A549 (cell line): ENCODE measurements around the gene PRDX2. TPM values are rescaled to one million over a fixed set of nuclear protein-coding genes. Genes with fewer than 3 reads are reported as not detected.

Source experiments
- ATAC-seq, 2 experiments: fragments of 200-7000 bp in 1 of 2; fragments of >200 bp in 1 of 2; cut with Nextera tagmentation in 1 of 2; cut with Tn5 transposase in 1 of 2; 3 replicates each; pipeline versions ENCODE4 v1.8.0 to v1.9.1; 2018 to 2020; ENCODE audit warnings: mild to moderate bottlenecking in 1 of 2, moderate library complexity in 1 of 2
- CTCF ChIA-PET: fragments of 300-600 bp; sonication (Branson Sonifier 250); formaldehyde crosslinking; extraction: SDS; loops from one replicate; lab custom pipeline; 2021; ENCODE audit warnings: antibody characterized with exemption, inconsistent platforms; lab: Yijun Ruan, JAX
- POLR2A ChIA-PET: fragments of 350-600 bp; formaldehyde crosslinking; extraction: SDS; loops from one replicate; lab custom pipeline; 2021; ENCODE audit warnings: antibody characterized with exemption, inconsistent platforms; lab: Yijun Ruan, JAX
- DNase-seq, 2 experiments: peaks; one replicate each; pipeline versions ENCODE4 v3.0.0 to v3.0.0-alpha.2; 2011 to 2016; ENCODE audit warnings: low read depth in 1 of 2, low spot score in 1 of 2
- FAIRE-seq: peaks from 2 replicates; lab custom pipeline; 2011; peaks lifted over from hg19 to GRCh38; lab: Jason Lieb, UNC
- H3K27ac ChIP-seq, 2 experiments: fragments of >200 bp; sonication (Bioruptor Twin); formaldehyde crosslinking; 3 replicates each; pipeline ENCODE4 v1.5.1; 2016 to 2017
- H3K4me1 ChIP-seq: fragments of >200 bp; sonication (Bioruptor Twin); formaldehyde crosslinking; 3 replicates; pipeline ENCODE4 v1.6.1; 2016
- H3K4me2 ChIP-seq: fragments of >200 bp; sonication (Bioruptor Twin); formaldehyde crosslinking; 3 replicates; pipeline ENCODE4 v1.6.1; 2016
- H3K4me3 ChIP-seq: fragments of >200 bp; sonication (Bioruptor Twin); formaldehyde crosslinking; 3 replicates; pipeline ENCODE4 v1.5.1; 2016
- H3K9me3 ChIP-seq: fragments of >200 bp; sonication (Bioruptor Twin); formaldehyde crosslinking; 3 replicates; pipeline ENCODE4 v1.6.1; 2016
- ATOH8 ChIP-seq: fragments of 250-450 bp; sonication (Bioruptor Pico); IDR thresholded peaks from 2 replicates; pipeline ENCODE4 v1.5.0; 2020; ENCODE audit warnings: low read depth, mild to moderate bottlenecking, moderate library complexity
- BCL3 ChIP-seq: fragments of >200 bp; sonication (Bioruptor Twin); formaldehyde crosslinking; IDR thresholded peaks from 3 replicates; pipeline ENCODE4 v1.6.1; 2016
- CBX2 ChIP-seq: fragments of 200-600 bp; sonication (generic); IDR thresholded peaks from 2 replicates; pipeline ENCODE4 v1.6.1; 2016; ENCODE audit warnings: low read depth, mild to moderate bottlenecking, borderline replicate concordance
- CBX8 ChIP-seq: fragments of 200-600 bp; sonication (generic); IDR thresholded peaks from 2 replicates; pipeline ENCODE4 v1.6.1; 2016
- CEBPB ChIP-seq, 2 experiments: fragments of >200 bp in 1 of 2; sonication (Bioruptor Twin) in 1 of 2; formaldehyde crosslinking in 1 of 2; IDR thresholded peaks; 2 replicates each; pipeline ENCODE4 v1.6.1; 2012 to 2016
- CHD4 ChIP-seq: fragments of 200-600 bp; sonication (generic); IDR thresholded peaks from 2 replicates; pipeline ENCODE4 v1.6.1; 2016; ENCODE audit warnings: antibody characterized with exemption, mild to moderate bottlenecking, borderline replicate concordance
- EHF ChIP-seq: fragments of 250-450 bp; sonication (Bioruptor Pico); IDR thresholded peaks from 2 replicates; pipeline ENCODE4 v1.5.0; 2020; ENCODE audit warnings: mild to moderate bottlenecking
- EP300 ChIP-seq, 2 experiments: fragments of >200 bp; sonication (Bioruptor Twin); formaldehyde crosslinking; IDR thresholded peaks; 2 replicates in 1 of 2; 3 replicates in 1 of 2; pipeline ENCODE4 v1.6.1; 2016 to 2017
- ESRRA ChIP-seq: fragments of 150-350 bp; IDR thresholded peaks from 2 replicates; pipeline ENCODE4 v1.6.1; 2014; ENCODE audit warnings: mild to moderate bottlenecking, low read length, borderline replicate concordance
- FOSL2 ChIP-seq, 2 experiments: fragments of 450-650 bp in 1 of 2; fragments of >200 bp in 1 of 2; sonication (Bioruptor Twin) in 1 of 2; formaldehyde crosslinking; IDR thresholded peaks; 2 replicates each; pipeline versions ENCODE4 v1.5.0 to v1.6.1; 2016 to 2020; ENCODE audit warnings: mild to moderate bottlenecking in 1 of 2, moderate library complexity in 1 of 2
- FOXS1 ChIP-seq: fragments of 250-450 bp; sonication (Bioruptor Pico); IDR thresholded peaks from 2 replicates; pipeline ENCODE4 v1.5.0; 2020; ENCODE audit warnings: mild to moderate bottlenecking, moderate library complexity
- HES2 ChIP-seq: fragments of >200 bp; sonication (Bioruptor Twin); formaldehyde crosslinking; IDR thresholded peaks from 2 replicates; pipeline ENCODE4 v1.6.1; 2016
- HEYL ChIP-seq: fragments of 250-450 bp; sonication (Bioruptor Pico); IDR thresholded peaks from 2 replicates; pipeline ENCODE4 v1.8.0; 2021; ENCODE audit warnings: mild to moderate bottlenecking, moderate library complexity
- HOXA7 ChIP-seq: fragments of 250-450 bp; sonication (Bioruptor Pico); IDR thresholded peaks from 2 replicates; pipeline ENCODE4 v1.5.0; 2020; ENCODE audit warnings: mild to moderate bottlenecking, moderate library complexity
- HOXB13 ChIP-seq: fragments of 250-450 bp; sonication (Bioruptor Pico); IDR thresholded peaks from 2 replicates; pipeline ENCODE4 v1.5.0; 2020; ENCODE audit warnings: low read depth, mild to moderate bottlenecking, moderate library complexity
- JUN ChIP-seq, 2 experiments: fragments of >200 bp; sonication (Bioruptor Twin); formaldehyde crosslinking; IDR thresholded peaks; 2 replicates in 1 of 2; 3 replicates in 1 of 2; pipeline ENCODE4 v1.6.1; 2016 to 2017
- MAFK ChIP-seq: fragments of 450-650 bp; IDR thresholded peaks from 2 replicates; pipeline ENCODE4 v1.6.1; 2014; ENCODE audit not compliant: partially characterized antibody
- MAZ ChIP-seq: fragments of 150-350 bp; IDR thresholded peaks from 2 replicates; pipeline ENCODE4 v1.6.1; 2014; ENCODE audit warnings: antibody characterized with exemption, low read depth, low read length, borderline replicate concordance
- MYC ChIP-seq: IDR thresholded peaks from 2 replicates; pipeline ENCODE4 v1.6.1; 2012; ENCODE audit warnings: mild to moderate bottlenecking, inconsistent platforms, low read length, improper control_type of control experiment, borderline replicate concordance
- RNF2 ChIP-seq: fragments of 200-600 bp; sonication (generic); IDR thresholded peaks from 2 replicates; pipeline ENCODE4 v1.6.1; 2016; ENCODE audit warnings: low read depth, mild to moderate bottlenecking, antibody characterized with exemption, moderate library complexity, borderline replicate concordance
- SREBF2 ChIP-seq: fragments of 450-650 bp; IDR thresholded peaks from 2 replicates; pipeline ENCODE4 v1.6.1; 2014; ENCODE audit warnings: mild to moderate bottlenecking, moderate library complexity
- TFCP2L1 ChIP-seq: fragments of 250-450 bp; sonication (Bioruptor Pico); IDR thresholded peaks from 2 replicates; pipeline ENCODE4 v1.5.0; 2021; ENCODE audit warnings: mild to moderate bottlenecking
- TP53 ChIP-seq: fragments of 250-450 bp; sonication (Bioruptor Pico); IDR thresholded peaks from 2 replicates; pipeline ENCODE4 v1.5.0; 2021; ENCODE audit warnings: mild to moderate bottlenecking, moderate library complexity
- ZNF302 ChIP-seq: fragments of 250-450 bp; sonication (Bioruptor Pico); IDR thresholded peaks from 2 replicates; pipeline ENCODE4 v1.9.0; 2021; ENCODE audit warnings: inconsistent platforms, mild to moderate bottlenecking, moderate library complexity
- ZSCAN20 ChIP-seq: fragments of 250-450 bp; sonication (Bioruptor Pico); IDR thresholded peaks from 2 replicates; pipeline ENCODE4 v1.8.0; 2022; ENCODE audit warnings: mild to moderate bottlenecking, moderate library complexity
- WGBS: methylation state at CpG from one replicate; pipeline ENCODE4 v1.1.6; 2017; ENCODE audit errors: missing lambda C conversion rate; 5-methylcytosine and 5-hydroxymethylcytosine counted together
- polyA plus RNA-seq, 4 experiments: library from polyadenylated mRNA; depleted of rRNA in 3 of 4; stranded (reverse); fragments of >200 nt; fragmentation: RNase III in 1 of 4; extraction: RNeasy Plus Mini Kit Qiagen cat#74134 plus additional on column Dnase treatment in 1 of 4; gene quantifications; 2 replicates in 3 of 4; 3 replicates in 1 of 4; pipeline ENCODE4 v1.2.3, GENCODE V29; 2011 to 2017

The PRDX2 gene
- polyA plus RNA-seq, 2 of the 4 experiments (the other 2 are of a cell fraction) = 0.57 to 0.84 TPM

- H3K4me2 ChIP-seq = peak overlapping the region; percentile 99
- H3K4me1 ChIP-seq = peaks cover 75% of the 10 kb centered on the region
- no peak for DNase-seq
- H3K4me3 ChIP-seq = no peak overlapping the region
- ChIA-PET CTCF (interaction anchor here (3.1 to 5.0 kb wide), 2 partner anchors 8 to 11 kb away, joined by 17 to 58 read pairs; no protein-coding TSS in a partner anchor), POLR2A (interaction anchor here (0.6 kb wide), 1 partner anchor 77 kb away, joined by 3 read pairs; no protein-coding TSS in a partner anchor)
- H3K27ac ChIP-seq = peak overlapping the region; percentile 96 to 99
- WGBS = 67% methylated on average over 4 of the region's 4 CpGs
- no peak for FAIRE-seq
- no peaks in the 10 kb centered on the region for H3K9me3 ChIP-seq
- TF ChIP-seq RNF2 (no peak), ZSCAN20 (CRISPR knock-in tag) (no peak), MYC (no peak), SREBF2 (no peak), EHF (CRISPR knock-in tag) (no peak), TP53 (no peak), EP300 (IDR thresholded peaks at IDR 0.05) (no peak), MAZ (no peak), HOXA7 (no peak), FOXS1 (CRISPR knock-in tag) (no peak)
- ATAC-seq = no peak
Measured at GRCh38 chr19:12785431-12786031, 16.1 kb downstream of the PRDX2 start.

- TF ChIP-seq BCL3 = no peak
- no peaks in the 10 kb centered on the region for H3K9me3 ChIP-seq
- peaks cover 75% of the 10 kb centered on the region for H3K4me1 ChIP-seq
- ATAC-seq = no peak; a peak in 1 of 6 replicates
- 69% methylated on average over 5 of the region's 5 CpGs for WGBS
- peak overlapping the region; percentile 99 for H3K4me2 ChIP-seq
- peak in 1 of 2 experiments; percentile 37 for DNase-seq
- ChIA-PET POLR2A (no interaction called here), CTCF (interaction anchor here (5.0 kb wide), 1 partner anchor 8 kb away, joined by 58 read pairs; no protein-coding TSS in a partner anchor)
- FAIRE-seq = no peak
- H3K4me3 ChIP-seq = no peak overlapping the region
- H3K27ac ChIP-seq = peak overlapping the region; percentile 96 to 99
Measured at GRCh38 chr19:12784871-12785430, 16.6 kb downstream of the PRDX2 start.

- H3K27ac ChIP-seq = peak overlapping the region; percentile 96 to 99
- peak overlapping the region; percentile 99 for H3K4me2 ChIP-seq
- peak; percentile 0 to 6; a peak in 4 of 6 replicates for ATAC-seq
- CTCF ChIA-PET = no interaction called here
- no peak for FAIRE-seq
- whole genome bisulfite sequencing = 37% methylated on average over 10 of the region's 10 CpGs
- POLR2A ChIA-PET = no interaction called here
- H3K4me3 ChIP-seq = no peak overlapping the region
- no peaks in the 10 kb centered on the region for H3K9me3 ChIP-seq
- peaks cover 80% of the 10 kb centered on the region for H3K4me1 ChIP-seq
- no peak for DNase-seq
- TF ChIP-seq HOXA7 (0 out of 2 replicates have a peak, but pooled peaks have one; percentile 20), FOSL2 (IDR thresholded peaks at IDR 0.05) (no peak), FOSL2 (CRISPR knock-in tag; IDR thresholded peaks at IDR 0.05) (no peak), MAFK (peak; percentile 7), CEBPB (IDR thresholded peaks at IDR 0.05) (no peak), CBX8 (no peak)
Measured at GRCh38 chr19:12784394-12784870, 17.2 kb downstream of the PRDX2 start.

- CTCF ChIA-PET = interaction anchor here (0.6 to 29.7 kb wide), 4 partner anchors 8 to 1839 kb away, joined by 3 to 725 read pairs (median 14); partner anchors contain the start of genes BEST2, GET3, JUNB and TRIR
- no peak for FAIRE-seq
- WGBS = 0% methylated on average over 1 of the region's 19 CpGs
- POLR2A ChIA-PET = interaction anchor here (2.0 kb wide), 1 partner anchor 8 kb away, joined by 27 read pairs; the partner anchor contains the start of gene JUNB
- ATAC-seq = peak; percentile 15 to 45
- peak overlapping the region; percentile 99 for H3K4me2 ChIP-seq
- H3K4me1 ChIP-seq = peaks cover 82% of the 10 kb centered on the region
- H3K4me3 ChIP-seq = peak overlapping the region; percentile 44; the same call in 2 of the 3 replicates
- DNase-seq = peak in 1 of 2 experiments; percentile 87
- H3K9me3 ChIP-seq = no peaks in the 10 kb centered on the region
- H3K27ac ChIP-seq = peak overlapping the region; percentile 96 to 99
- TF ChIP-seq HOXB13 (CRISPR knock-in tag) (no peak), JUN (IDR thresholded peaks at IDR 0.05) (peak in 1 of 2 experiments; percentile 88; a peak in 4 of 5 replicates), CHD4 (no peak), ATOH8 (no peak), CBX2 (no peak), TFCP2L1 (CRISPR knock-in tag) (no peak), HES2 (no peak), ZNF302 (CRISPR knock-in tag) (no peak), ESRRA (no peak), CEBPB (IDR thresholded peaks at IDR 0.05) (no peak), EHF (CRISPR knock-in tag) (no peak), HEYL (CRISPR knock-in tag) (no peak), BCL3 (peak; percentile 65; the same call in 2 of the 3 replicates)
Measured at GRCh38 chr19:12783849-12784393, 17.7 kb downstream of the PRDX2 start.
